GM12878 (cell line): Measurements from ENCODE around the gene MSI2. TPM values are rescaled to one million over a fixed set of nuclear protein-coding genes. Genes with fewer than 3 reads are reported as not detected.

Experiments used
- BCL3 ChIP-seq: IDR thresholded peaks from 2 replicates; pipeline ENCODE4 v1.6.1; 2011; ENCODE audit warnings: borderline replicate concordance, low read depth, mild to moderate bottlenecking, moderate library complexity, low read length; ENCODE audit not compliant: insufficient read depth, poor library complexity, severe bottlenecking
- CBX5 ChIP-seq: sonication (generic); IDR thresholded peaks from 2 replicates; pipeline ENCODE4 v1.6.1; 2016; ENCODE audit warnings: low read depth, moderate library complexity, mild to moderate bottlenecking, inconsistent platforms
- CHD1 ChIP-seq: IDR thresholded peaks from 2 replicates; pipeline ENCODE4 v1.6.1; 2012; ENCODE audit warnings: low read depth, low read length, improper control_type of control experiment
- CHD4 ChIP-seq: fragments of 200-600 bp; sonication (generic); IDR thresholded peaks from 2 replicates; pipeline ENCODE4 v1.6.1; 2016; ENCODE audit warnings: mild to moderate bottlenecking
- E4F1 ChIP-seq: fragments of 450-650 bp; IDR thresholded peaks from 2 replicates; pipeline ENCODE4 v1.6.1; 2018; ENCODE audit warnings: borderline replicate concordance, mild to moderate bottlenecking; ENCODE audit not compliant: partially characterized antibody
- FOXM1 ChIP-seq: IDR thresholded peaks from 2 replicates; pipeline ENCODE4 v1.6.1; 2012; ENCODE audit warnings: low read depth, mild to moderate bottlenecking, inconsistent platforms, low read length, moderate library complexity
- HDAC2 ChIP-seq: fragments of 200-600 bp; sonication (generic); IDR thresholded peaks from 2 replicates; pipeline ENCODE4 v1.6.1; 2017
- NRF1 ChIP-seq: conservative IDR thresholded peaks from 2 replicates; pipeline ENCODE4 v1.6.1; 2011; ENCODE audit warnings: mild to moderate bottlenecking, low read depth, low read length, improper control_type of control experiment
- PKNOX1 ChIP-seq: fragments of 450-650 bp; IDR thresholded peaks from 2 replicates; pipeline ENCODE4 v1.6.1; 2016; ENCODE audit warnings: mild to moderate bottlenecking
- POLR2A ChIP-seq: IDR thresholded peaks from 2 replicates; pipeline ENCODE4 v1.6.1; 2011; ENCODE audit warnings: low read depth, mild to moderate bottlenecking, low read length
- POU2F2 ChIP-seq: IDR thresholded peaks from 3 replicates; pipeline ENCODE4 v1.6.1; 2011; ENCODE audit warnings: low read depth, mild to moderate bottlenecking, low read length, borderline replicate concordance
- SMAD5 ChIP-seq: IDR thresholded peaks from 2 replicates; pipeline ENCODE4 v1.6.1; 2016; ENCODE audit warnings: antibody characterized with exemption, low read depth
- SMARCA5 ChIP-seq: fragments of 450-650 bp; IDR thresholded peaks from 2 replicates; pipeline ENCODE4 v1.6.1; 2017; ENCODE audit warnings: mild to moderate bottlenecking
- SREBF1 ChIP-seq: IDR thresholded peaks from 2 replicates; pipeline ENCODE4 v1.6.1; 2012; ENCODE audit warnings: mild to moderate bottlenecking, low read length
- TAF1 ChIP-seq: IDR thresholded peaks from 2 replicates; pipeline ENCODE4 v1.6.1; 2011; ENCODE audit warnings: mild to moderate bottlenecking, low read depth, low read length, borderline replicate concordance
- TCF7 ChIP-seq: IDR thresholded peaks from 2 replicates; pipeline ENCODE4 v1.6.1; 2014; ENCODE audit warnings: antibody characterized with exemption, borderline replicate concordance
- YBX1 ChIP-seq: fragments of 450-650 bp; IDR thresholded peaks from 2 replicates; pipeline ENCODE4 v1.6.1; 2016; ENCODE audit warnings: antibody characterized with exemption
- ZBTB11 ChIP-seq: fragments of 450-650 bp; formaldehyde crosslinking; IDR thresholded peaks from 2 replicates; pipeline ENCODE4 v1.5.0; 2022; ENCODE audit warnings: mild to moderate bottlenecking, missing genetic modification characterization
- ZBTB33 ChIP-seq: fragments of 450-650 bp; IDR thresholded peaks from 2 replicates; pipeline ENCODE4 v1.6.1; 2017; ENCODE audit warnings: mild to moderate bottlenecking
- polyA plus RNA-seq, 11 experiments: library from polyadenylated mRNA; depleted of rRNA in 4 of 11; unstranded in 6 of 11; stranded (reverse) in 5 of 11; fragments of >200 nt; fragmentation: Nextera tagmentation in 4 of 11; fragmentation: Illumina TruSeq in 1 of 11; extraction: Ambion mirVana in 4 of 11; extraction: Trizol in 1 of 11; gene quantifications; 1 replicate in 1 of 11; 2 replicates in 10 of 11; pipeline versions ENCODE4 v1.2.1 to v1.2.3, GENCODE V29; 2011 to 2016; ENCODE audit warnings: inconsistent platforms in 2 of 11, missing spikeins in 2 of 11, low read depth in 1 of 11
- total RNA-seq, 4 experiments: library from RNA; depleted of rRNA in 3 of 4; stranded (reverse); fragments of >200 nt in 3 of 4; fragmentation: Illumina TruSeq in 1 of 4; extraction: Trizol in 1 of 4; gene quantifications; 2 replicates each; pipeline versions ENCODE4 v1.2.1 to v1.2.3, GENCODE V29; 2013 to 2021
- TF ChIP-seq, protein P1 (sequence below): fragments of 150-350 bp; IDR thresholded peaks from 2 replicates; pipeline ENCODE4 v1.6.1; 2014; ENCODE audit warnings: mild to moderate bottlenecking, low read depth, low read length

MSI2 gene
- total and polyA plus RNA-seq, 10 of the 15 experiments (the other 5 are each of a cell fraction or from before 2014, with no cell fraction given), result 6.1 to 76.1 (median 42.0) TPM

DNA sequence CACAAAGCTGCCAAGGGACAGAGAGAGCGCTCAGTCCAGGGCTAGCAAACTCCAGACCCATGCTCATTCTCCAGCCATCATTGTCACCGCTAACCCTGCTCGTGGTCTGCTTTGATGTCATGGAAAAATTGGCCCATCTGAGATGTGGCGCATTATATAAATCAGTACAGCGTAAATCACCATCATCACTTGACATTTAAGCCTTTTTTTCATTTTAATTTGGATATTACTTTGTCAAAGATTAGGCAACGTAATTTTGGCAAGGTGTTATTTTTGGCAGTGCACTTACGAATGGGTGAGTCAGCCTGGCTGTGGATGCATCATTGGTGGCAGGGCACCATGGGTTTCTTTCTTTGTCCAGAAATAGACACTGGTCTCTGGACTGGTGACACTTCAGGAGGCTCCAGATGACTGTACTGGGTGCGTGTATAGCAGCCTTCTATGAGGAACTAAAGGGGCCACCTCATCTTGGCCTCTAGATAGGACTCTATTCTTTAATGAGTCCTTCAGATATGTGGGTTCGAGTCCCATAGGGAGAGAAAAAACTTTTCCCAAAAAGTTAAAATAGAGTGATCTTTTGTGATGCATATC, 166.3 kb downstream of the MSI2 start (continued):
- TF ChIP-seq BCL3 (peak; percentile 80), NRF1 (no peak), E4F1 (no peak), ZBTB11 (no peak), SMARCA5 (no peak), PKNOX1 (no peak), HDAC2 (no peak), TCF7 (peak; percentile 63; the same call in 1 of the 2 replicates), POU2F2 (no peak), YBX1 (no peak), CHD1 (no peak), TAF1 (no peak), CBX5 (peak; percentile 82; the same call in 1 of the 2 replicates), POLR2A (no peak), SMAD5 (no peak), CHD4 (no peak), ZBTB33 (peak; percentile 96), FOXM1 (peak; percentile 84), SREBF1 (no peak)
- TF ChIP-seq, protein P1, sequence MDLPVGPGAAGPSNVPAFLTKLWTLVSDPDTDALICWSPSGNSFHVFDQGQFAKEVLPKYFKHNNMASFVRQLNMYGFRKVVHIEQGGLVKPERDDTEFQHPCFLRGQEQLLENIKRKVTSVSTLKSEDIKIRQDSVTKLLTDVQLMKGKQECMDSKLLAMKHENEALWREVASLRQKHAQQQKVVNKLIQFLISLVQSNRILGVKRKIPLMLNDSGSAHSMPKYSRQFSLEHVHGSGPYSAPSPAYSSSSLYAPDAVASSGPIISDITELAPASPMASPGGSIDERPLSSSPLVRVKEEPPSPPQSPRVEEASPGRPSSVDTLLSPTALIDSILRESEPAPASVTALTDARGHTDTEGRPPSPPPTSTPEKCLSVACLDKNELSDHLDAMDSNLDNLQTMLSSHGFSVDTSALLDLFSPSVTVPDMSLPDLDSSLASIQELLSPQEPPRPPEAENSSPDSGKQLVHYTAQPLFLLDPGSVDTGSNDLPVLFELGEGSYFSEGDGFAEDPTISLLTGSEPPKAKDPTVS, result no peak
